Pancreas (tissue), 10 donors: ENCODE measurements around the gene KIR3DL2. TPM values are rescaled to one million over a fixed set of nuclear protein-coding genes. Genes with fewer than 3 reads are reported as not detected.
A peak's percentile ranks its signal among the peaks of the same experiment; 100 is the strongest.
"Not testable (repeated sequence)": the region's sequence is repeated elsewhere in the genome, so short reads cannot be mapped to it uniquely, and the experiment has no call there.

Source experiments
- ATAC-seq, 4 donors: fragments of 200-7000 bp; cut with Tn5 transposase; one replicate each; pipeline versions ENCODE4 v1.8.0 to v1.9.1; 2020; ENCODE audit warnings: mild to moderate bottlenecking in 4 of 4, moderate library complexity in 4 of 4
- DNase-seq, 6 donors: peaks; one replicate each; pipeline ENCODE4 v3.0.0-alpha.2; 2020
- FAIRE-seq: peaks from 2 replicates; lab custom pipeline; 2012; peaks lifted over from hg19 to GRCh38; lab: Jason Lieb, UNC
- H3K27ac ChIP-seq, 4 donors: fragments of 200-600 bp; sonication (generic); 1 replicate in 3 of 4; 2 replicates in 1 of 4; pipeline versions ENCODE4 v1.5.0 to v1.8.0; 2020
- H3K27me3 ChIP-seq, 4 donors: fragments of 200-600 bp; one replicate each; pipeline ENCODE4 v1.8.0; 2021
- H3K36me3 ChIP-seq, 3 donors: fragments of 200-600 bp; sonication (generic) in 1 of 3; one replicate each; pipeline versions ENCODE4 v1.5.0 to v1.8.0; 2020 to 2021
- H3K4me1 ChIP-seq, 3 donors: fragments of 200-600 bp; one replicate each; pipeline ENCODE4 v1.8.0; 2021
- H3K4me3 ChIP-seq, 4 donors: fragments of 200-600 bp; sonication (generic) in 2 of 4; one replicate each; pipeline versions ENCODE4 v1.5.0 to v1.8.0; 2020 to 2021
- H3K9me3 ChIP-seq, 4 donors: fragments of 200-600 bp; one replicate each; pipeline ENCODE4 v1.8.0; 2021
- CTCF ChIP-seq, 4 donors: fragments of 200-600 bp; sonication (generic) in 3 of 4; IDR thresholded peaks; one replicate each; pipeline versions ENCODE4 v1.5.0 to v1.8.0; 2021; ENCODE audit warnings: antibody characterized with exemption in 4 of 4
- WGBS, 2 donors: extraction: QIAGEN DNeasy Blood & Tissue Kit; methylation state at CpG; one replicate each; pipeline ENCODE4 v1.1.7; 2013; 5-methylcytosine and 5-hydroxymethylcytosine counted together
- intact Hi-C, 3 donors: fragments of 100-400 bp; cut with DNase I; formaldehyde crosslinking; loops; one replicate each; pipeline versions ENCODE4 v1.11.1 to v1.14.2; 2022
- polyA plus RNA-seq, 2 donors: library from polyadenylated mRNA; stranded (reverse); fragments of 200-250 nt; gene quantifications; one replicate each; pipeline ENCODE4 v1.2.3, GENCODE V29; 2013
- total RNA-seq, 6 donors: library from RNA; stranded (reverse); fragmentation: NEBNext Ultra II Directional in 4 of 6; extraction: Animal tissue kit (Norgen Biotek cat#: 25700) in 4 of 6; gene quantifications; one replicate each; pipeline versions ENCODE4 v1.2.1 to v1.2.4, GENCODE V29; 2021 to 2023
- donor health status: healthy with polysubstance abuse.
- donor health status: DM: no; HTN: no; CAD: no; lungs with moderate emphysema.
- donor health status: DM: no; HTN: no; CAD: no.
- donor health status: control.
- donor health status: control.
- donor health status: Bipolar disorder and iron deficiency.
- donor health status: DM: yes; HTN: yes; CAD: no.
- donor health status: DM: no; HTN: no; CAD: no.
- donor health status: DM: no; HTN: no; CAD: no.
- donor health status: DM: yes; HTN: yes; CAD: no.

Gene KIR3DL2
- total and polyA plus RNA-seq, 8 donors: not detected

- Histone ChIP-seq H3K27ac (no peak overlapping the region), H3K4me1 (no peaks in the 10 kb centered on the region), H3K36me3 (no peaks in the 10 kb centered on the region), H3K9me3 (no peaks in the 10 kb centered on the region), H3K4me3 (no peak overlapping the region), H3K27me3 (no peaks in the 10 kb centered on the region)
- ATAC-seq (no peak), DNase-seq (no peak), FAIRE-seq (no peak)
- no peak for TF ChIP-seq CTCF (IDR thresholded peaks at IDR 0.05)
- 55 to 77% methylated on average over 2 of the region's 2 CpGs for WGBS, 2 donors
- intact Hi-C loops: no loop called here
Observed at GRCh38 chr19:54896036-54896435, 45.8 kb downstream of the KIR3DL2 start.

GRCh38 chr19:54898685-54899084 lies 48.4 kb downstream of the KIR3DL2 start:
- H3K4me3 ChIP-seq, DNase-seq, H3K27ac ChIP-seq, ATAC-seq, H3K36me3 ChIP-seq, intact Hi-C loops, H3K9me3 ChIP-seq, H3K4me1 ChIP-seq, FAIRE-seq, H3K27me3 ChIP-seq: not testable (repeated sequence)
- 41 to 45% methylated on average over 7 of the region's 7 CpGs for WGBS, 2 donors

GRCh38 chr19:54899646-54900045 lies 49.4 kb downstream of the KIR3DL2 start:
- H3K27ac ChIP-seq, intact Hi-C loops, DNase-seq, H3K27me3 ChIP-seq, FAIRE-seq, H3K36me3 ChIP-seq, H3K4me3 ChIP-seq, H3K9me3 ChIP-seq, ATAC-seq, H3K4me1 ChIP-seq: not testable (repeated sequence)
- WGBS, 2 donors: 65 to 69% methylated on average over 9 of the region's 9 CpGs

GRCh38 chr19:54901153-54901552 lies 50.9 kb downstream of the KIR3DL2 start:
- FAIRE-seq, H3K4me3 ChIP-seq, H3K9me3 ChIP-seq, intact Hi-C loops, H3K27me3 ChIP-seq, ATAC-seq, H3K4me1 ChIP-seq, H3K36me3 ChIP-seq, H3K27ac ChIP-seq: not testable (repeated sequence)
- peak in 1 of 6 donors; percentile 16 for DNase-seq
- WGBS, 2 donors: 68 to 81% methylated on average over 7 to 8 of the region's 8 CpGs

GRCh38 chr19:54902061-54902460 lies 51.8 kb downstream of the KIR3DL2 start:
- H3K4me3 ChIP-seq: no peak overlapping the region
- no peak for FAIRE-seq
- no peaks in the 10 kb centered on the region for H3K4me1 ChIP-seq
- H3K9me3 ChIP-seq: no peaks in the 10 kb centered on the region
- intact Hi-C loops: no loop called here
- no peaks in the 10 kb centered on the region for H3K36me3 ChIP-seq
- no peak overlapping the region for H3K27ac ChIP-seq
- DNase-seq: no peak
- 54 to 75% methylated on average over 3 of the region's 3 CpGs for WGBS, 2 donors
- no peak for ATAC-seq
- no peak for TF ChIP-seq CTCF (IDR thresholded peaks at IDR 0.05)
- H3K27me3 ChIP-seq: no peaks in the 10 kb centered on the region

GRCh38 chr19:54903303-54903702 lies 53.1 kb downstream of the KIR3DL2 start:
- no peak overlapping the region for H3K27ac ChIP-seq
- H3K4me3 ChIP-seq: no peak overlapping the region
- ATAC-seq (no peak), DNase-seq (no peak), FAIRE-seq (peak; percentile 20)
- 77 to 88% methylated on average over 6 of the region's 6 CpGs for WGBS, 2 donors
- H3K36me3 ChIP-seq: no peaks in the 10 kb centered on the region
- TF ChIP-seq CTCF (IDR thresholded peaks at IDR 0.05): no peak
- H3K27me3 ChIP-seq: no peaks in the 10 kb centered on the region
- no peaks in the 10 kb centered on the region for H3K9me3 ChIP-seq
- intact Hi-C loops: no loop called here
- no peaks in the 10 kb centered on the region for H3K4me1 ChIP-seq

- H3K9me3 ChIP-seq, DNase-seq, FAIRE-seq, H3K27me3 ChIP-seq, ATAC-seq, H3K4me3 ChIP-seq, H3K36me3 ChIP-seq, intact Hi-C loops, H3K4me1 ChIP-seq, H3K27ac ChIP-seq: not testable (repeated sequence)
- WGBS, 2 donors: 63 to 67% methylated on average over 4 of the region's 4 CpGs
Observed at GRCh38 chr19:54904261-54904660, 54.0 kb downstream of the KIR3DL2 start.
